Upper lobe of left lung (tissue), 4 donors: ENCODE measurements around the gene DMWD.

Experiments used
- POLR2A ChIP-seq, 4 donors: fragments of 450-650 bp; IDR thresholded peaks; one replicate each; pipeline ENCODE4 v1.5.1; 2016 to 2017; ENCODE audit warnings: antibody characterized with exemption in 4 of 4, mild to moderate bottlenecking in 2 of 4
- POLR2AphosphoS5 ChIP-seq, 2 donors: sonication (generic); formaldehyde crosslinking; IDR thresholded peaks; one replicate each; pipeline ENCODE4 v1.5.1; 2017; ENCODE audit warnings: antibody characterized with exemption in 2 of 2
- TF ChIP-seq, protein P1 (sequence below), 6 experiments: fragments of 450-650 bp in 4 of 6; fragments of 200-600 bp in 2 of 6; sonication (generic) in 2 of 6; IDR thresholded peaks; one replicate each; pipeline ENCODE4 v1.5.1; 2016 to 2019; ENCODE audit warnings: antibody characterized with exemption in 6 of 6

DNA sequence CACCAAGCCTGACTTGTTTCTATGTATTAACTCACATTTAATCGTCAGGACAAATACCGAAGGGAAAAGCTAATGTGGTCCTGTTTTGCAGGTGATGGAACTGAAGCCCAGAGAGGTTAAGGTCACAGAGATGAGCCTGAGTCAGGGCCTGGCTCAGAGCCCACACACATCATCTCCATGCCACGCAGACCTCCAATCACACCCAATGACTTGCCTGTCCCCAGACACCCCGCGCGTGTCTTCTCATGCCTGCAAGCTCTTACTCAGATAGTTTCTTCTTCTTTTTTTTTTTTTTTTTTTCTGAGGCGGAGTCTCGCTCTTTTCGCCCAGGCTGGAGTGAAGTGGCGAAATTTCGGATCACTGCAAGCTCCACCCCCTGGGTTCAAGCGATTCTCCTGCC is 40.0 kb downstream of the DMWD start:
- TF ChIP-seq, protein P1, sequence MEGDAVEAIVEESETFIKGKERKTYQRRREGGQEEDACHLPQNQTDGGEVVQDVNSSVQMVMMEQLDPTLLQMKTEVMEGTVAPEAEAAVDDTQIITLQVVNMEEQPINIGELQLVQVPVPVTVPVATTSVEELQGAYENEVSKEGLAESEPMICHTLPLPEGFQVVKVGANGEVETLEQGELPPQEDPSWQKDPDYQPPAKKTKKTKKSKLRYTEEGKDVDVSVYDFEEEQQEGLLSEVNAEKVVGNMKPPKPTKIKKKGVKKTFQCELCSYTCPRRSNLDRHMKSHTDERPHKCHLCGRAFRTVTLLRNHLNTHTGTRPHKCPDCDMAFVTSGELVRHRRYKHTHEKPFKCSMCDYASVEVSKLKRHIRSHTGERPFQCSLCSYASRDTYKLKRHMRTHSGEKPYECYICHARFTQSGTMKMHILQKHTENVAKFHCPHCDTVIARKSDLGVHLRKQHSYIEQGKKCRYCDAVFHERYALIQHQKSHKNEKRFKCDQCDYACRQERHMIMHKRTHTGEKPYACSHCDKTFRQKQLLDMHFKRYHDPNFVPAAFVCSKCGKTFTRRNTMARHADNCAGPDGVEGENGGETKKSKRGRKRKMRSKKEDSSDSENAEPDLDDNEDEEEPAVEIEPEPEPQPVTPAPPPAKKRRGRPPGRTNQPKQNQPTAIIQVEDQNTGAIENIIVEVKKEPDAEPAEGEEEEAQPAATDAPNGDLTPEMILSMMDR (IDR thresholded peaks at IDR 0.05): no peak
- TF ChIP-seq POLR2AphosphoS5 (IDR thresholded peaks at IDR 0.05) (no peak), POLR2A (IDR thresholded peaks at IDR 0.05) (no peak)
